ENCODE results near the gene IFT74.

DNA sequence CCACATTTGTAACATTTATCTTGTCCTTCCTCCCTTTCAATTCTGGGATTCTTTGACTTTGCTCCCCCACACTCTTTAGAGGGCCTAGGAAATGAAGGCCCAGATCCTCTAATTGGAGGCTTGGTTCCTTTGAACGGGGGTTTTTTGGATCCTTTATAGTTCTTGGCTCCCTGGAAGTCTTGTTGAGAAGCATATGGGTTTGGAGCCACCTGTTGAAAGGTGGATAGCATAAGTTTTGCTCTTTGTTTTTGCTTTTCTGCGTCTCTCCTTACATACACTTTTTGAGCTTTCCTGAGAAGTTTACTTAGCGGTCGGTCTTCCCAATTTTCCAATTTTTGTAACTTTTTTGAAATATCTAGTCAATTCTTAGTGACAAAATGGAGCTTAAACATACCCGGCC is 17.8 kb downstream of the IFT74 start:
- TF ChIP-seq CTCF (IDR thresholded peaks at IDR 0.05) (no peak), POLR2A (IDR thresholded peaks at IDR 0.05) (no peak), POLR2AphosphoS5 (IDR thresholded peaks at IDR 0.05) (no peak)
